ENCODE measurements around the gene AGMO. TPM values are rescaled to one million over a fixed set of nuclear protein-coding genes. Genes with fewer than 3 reads are reported as not detected.

AGMO gene
- total and polyA plus RNA-seq, 2 experiments from 2014 or later: 0.42 to 0.55 TPM

GRCh38 chr7:15602236-15602635, 40.4 kb upstream of the AGMO start:
- H3K36me3 ChIP-seq (ENCODE audit: insufficient read depth): no peaks in the 10 kb centered on the region
- H3F3A ChIP-seq (replicated peaks; ENCODE audit: low read depth): no peaks in the 10 kb centered on the region
- H3K27ac Mint-ChIP-seq: no peak overlapping the region
- TF ChIP-seq ETS1 (IDR thresholded peaks at IDR 0.05) (no peak), POLR2AphosphoS5 (IDR thresholded peaks at IDR 0.05; ENCODE audit: low read depth) (no peak), ZNF331 (CRISPR knock-in tag; IDR thresholded peaks at IDR 0.05; ENCODE audit: low read depth) (no peak), CREB1 (CRISPR knock-in tag; IDR thresholded peaks at IDR 0.05; ENCODE audit: low read depth) (no peak), ZNF114 (CRISPR knock-in tag; IDR thresholded peaks at IDR 0.05) (no peak)
- TF ChIP-seq, protein P1, sequence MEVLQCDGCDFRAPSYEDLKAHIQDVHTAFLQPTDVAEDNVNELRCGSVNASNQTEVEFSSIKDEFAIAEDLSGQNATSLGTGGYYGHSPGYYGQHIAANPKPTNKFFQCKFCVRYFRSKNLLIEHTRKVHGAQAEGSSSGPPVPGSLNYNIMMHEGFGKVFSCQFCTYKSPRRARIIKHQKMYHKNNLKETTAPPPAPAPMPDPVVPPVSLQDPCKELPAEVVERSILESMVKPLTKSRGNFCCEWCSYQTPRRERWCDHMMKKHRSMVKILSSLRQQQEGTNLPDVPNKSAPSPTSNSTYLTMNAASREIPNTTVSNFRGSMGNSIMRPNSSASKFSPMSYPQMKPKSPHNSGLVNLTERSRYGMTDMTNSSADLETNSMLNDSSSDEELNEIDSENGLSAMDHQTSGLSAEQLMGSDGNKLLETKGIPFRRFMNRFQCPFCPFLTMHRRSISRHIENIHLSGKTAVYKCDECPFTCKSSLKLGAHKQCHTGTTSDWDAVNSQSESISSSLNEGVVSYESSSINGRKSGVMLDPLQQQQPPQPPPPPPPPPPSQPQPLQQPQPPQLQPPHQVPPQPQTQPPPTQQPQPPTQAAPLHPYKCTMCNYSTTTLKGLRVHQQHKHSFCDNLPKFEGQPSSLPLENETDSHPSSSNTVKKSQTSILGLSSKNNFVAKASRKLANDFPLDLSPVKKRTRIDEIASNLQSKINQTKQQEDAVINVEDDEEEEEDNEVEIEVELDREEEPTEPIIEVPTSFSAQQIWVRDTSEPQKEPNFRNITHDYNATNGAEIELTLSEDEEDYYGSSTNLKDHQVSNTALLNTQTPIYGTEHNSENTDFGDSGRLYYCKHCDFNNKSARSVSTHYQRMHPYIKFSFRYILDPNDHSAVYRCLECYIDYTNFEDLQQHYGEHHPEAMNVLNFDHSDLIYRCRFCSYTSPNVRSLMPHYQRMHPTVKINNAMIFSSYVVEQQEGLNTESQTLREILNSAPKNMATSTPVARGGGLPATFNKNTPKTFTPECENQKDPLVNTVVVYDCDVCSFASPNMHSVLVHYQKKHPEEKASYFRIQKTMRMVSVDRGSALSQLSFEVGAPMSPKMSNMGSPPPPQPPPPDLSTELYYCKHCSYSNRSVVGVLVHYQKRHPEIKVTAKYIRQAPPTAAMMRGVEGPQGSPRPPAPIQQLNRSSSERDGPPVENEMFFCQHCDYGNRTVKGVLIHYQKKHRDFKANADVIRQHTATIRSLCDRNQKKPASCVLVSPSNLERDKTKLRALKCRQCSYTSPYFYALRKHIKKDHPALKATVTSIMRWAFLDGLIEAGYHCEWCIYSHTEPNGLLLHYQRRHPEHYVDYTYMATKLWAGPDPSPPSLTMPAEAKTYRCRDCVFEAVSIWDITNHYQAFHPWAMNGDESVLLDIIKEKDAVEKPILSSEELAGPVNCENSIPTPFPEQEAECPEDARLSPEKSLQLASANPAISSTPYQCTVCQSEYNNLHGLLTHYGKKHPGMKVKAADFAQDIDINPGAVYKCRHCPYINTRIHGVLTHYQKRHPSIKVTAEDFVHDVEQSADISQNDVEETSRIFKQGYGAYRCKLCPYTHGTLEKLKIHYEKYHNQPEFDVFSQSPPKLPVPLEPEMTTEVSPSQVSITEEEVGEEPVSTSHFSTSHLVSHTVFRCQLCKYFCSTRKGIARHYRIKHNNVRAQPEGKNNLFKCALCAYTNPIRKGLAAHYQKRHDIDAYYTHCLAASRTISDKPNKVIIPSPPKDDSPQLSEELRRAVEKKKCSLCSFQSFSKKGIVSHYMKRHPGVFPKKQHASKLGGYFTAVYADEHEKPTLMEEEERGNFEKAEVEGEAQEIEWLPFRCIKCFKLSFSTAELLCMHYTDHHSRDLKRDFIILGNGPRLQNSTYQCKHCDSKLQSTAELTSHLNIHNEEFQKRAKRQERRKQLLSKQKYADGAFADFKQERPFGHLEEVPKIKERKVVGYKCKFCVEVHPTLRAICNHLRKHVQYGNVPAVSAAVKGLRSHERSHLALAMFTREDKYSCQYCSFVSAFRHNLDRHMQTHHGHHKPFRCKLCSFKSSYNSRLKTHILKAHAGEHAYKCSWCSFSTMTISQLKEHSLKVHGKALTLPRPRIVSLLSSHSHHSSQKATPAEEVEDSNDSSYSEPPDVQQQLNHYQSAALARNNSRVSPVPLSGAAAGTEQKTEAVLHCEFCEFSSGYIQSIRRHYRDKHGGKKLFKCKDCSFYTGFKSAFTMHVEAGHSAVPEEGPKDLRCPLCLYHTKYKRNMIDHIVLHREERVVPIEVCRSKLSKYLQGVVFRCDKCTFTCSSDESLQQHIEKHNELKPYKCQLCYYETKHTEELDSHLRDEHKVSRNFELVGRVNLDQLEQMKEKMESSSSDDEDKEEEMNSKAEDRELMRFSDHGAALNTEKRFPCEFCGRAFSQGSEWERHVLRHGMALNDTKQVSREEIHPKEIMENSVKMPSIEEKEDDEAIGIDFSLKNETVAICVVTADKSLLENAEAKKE (CRISPR knock-in tag; IDR thresholded peaks at IDR 0.05): no peak
- no peak overlapping the region for H3K4me3 Mint-ChIP-seq
- H3K36me3 Mint-ChIP-seq (ENCODE audit: low read depth): peaks cover 10% of the 10 kb centered on the region; the same call in 2 of the 3 replicates
- H3K4me1 ChIP-seq (ENCODE audit: insufficient read depth): peaks cover under 1% of the 10 kb centered on the region; the same call in 1 of the 2 replicates
- no peak overlapping the region for H3K4me3 ChIP-seq
- DNase-seq (ENCODE audit: low spot score) (no peak), ATAC-seq (no peak)
- no peaks in the 10 kb centered on the region for H3K4me1 Mint-ChIP-seq
- H3K79me2 ChIP-seq (replicated peaks; ENCODE audit: insufficient read depth): no peaks in the 10 kb centered on the region
- no peaks in the 10 kb centered on the region for H4K20me1 ChIP-seq (replicated peaks; ENCODE audit: insufficient read depth)
- H3K9me2 ChIP-seq (ENCODE audit: insufficient read depth): no peaks in the 10 kb centered on the region
- no peak overlapping the region for H2AFZ ChIP-seq
- H3K9me3 Mint-ChIP-seq: peaks cover 12% of the 10 kb centered on the region; the same call in 2 of the 3 replicates
- no peak overlapping the region for H3K4me2 ChIP-seq
- no peaks in the 10 kb centered on the region for H3K27me3 ChIP-seq (ENCODE audit: insufficient read depth)
- no peaks in the 10 kb centered on the region for H3K27me3 Mint-ChIP-seq (ENCODE audit: insufficient read depth, low read depth, poor library complexity)
- no peak overlapping the region for H3K27ac ChIP-seq (ENCODE audit: low read depth)
